ENCODE data around the gene CRHR2.
A peak's percentile ranks its signal among the peaks of the same experiment; 100 is the strongest.

CRHR2 gene

DNA sequence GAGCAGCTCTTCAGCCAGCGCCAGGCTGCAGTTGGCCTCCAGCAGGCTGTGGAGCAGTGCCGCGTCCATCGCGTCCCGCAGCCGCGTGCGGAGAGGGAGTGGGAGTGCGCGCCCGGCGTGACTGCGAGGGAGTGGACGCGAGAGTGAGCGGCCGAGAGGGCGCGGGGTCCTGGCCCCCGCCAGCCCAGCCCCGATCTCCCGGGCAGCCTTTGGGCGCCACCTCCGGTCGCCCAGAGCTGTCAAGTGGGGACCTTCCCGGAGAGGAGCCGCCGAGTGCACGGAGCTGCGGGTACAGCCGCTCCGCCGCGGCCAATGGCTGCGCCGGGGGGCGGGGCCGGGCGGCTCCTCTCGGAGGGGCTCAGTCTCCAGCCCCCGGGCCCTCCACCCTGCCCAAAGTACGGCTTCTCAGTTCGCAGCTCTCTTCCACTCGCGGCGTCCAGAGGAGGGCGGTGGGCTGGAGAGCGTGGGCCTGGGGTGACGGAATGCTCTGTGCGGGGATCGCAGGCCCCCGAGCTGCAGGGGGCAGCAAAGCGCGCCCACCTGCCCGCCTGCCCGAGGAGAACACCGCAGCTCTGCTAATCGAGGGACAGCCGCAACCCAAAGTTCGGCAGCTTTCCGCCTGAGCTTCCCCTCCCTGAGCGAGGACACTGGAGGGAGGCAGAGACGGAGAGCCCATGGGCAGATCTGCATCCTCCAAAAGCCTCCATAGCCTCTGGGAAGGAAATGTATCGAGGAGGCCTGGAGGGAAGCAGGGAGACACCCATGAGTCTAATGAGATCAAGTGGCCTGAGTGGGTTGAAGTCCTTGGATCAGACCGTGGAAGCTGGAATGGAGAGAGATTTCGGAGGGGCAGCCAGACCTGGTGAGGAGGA, at the start of gene CRHR2:
TSS of gene CRHR2 (minus strand) at position 245 of the 872 bp plus-strand sequence. CDS start at position 69, 176 bp downstream.
- no peak for DNase-seq (ENCODE audit: low read depth in 2 of 2)
- H3K4me3 ChIP-seq (replicated peaks in 1 of 2; ENCODE audit: low read depth in 2 of 2, low read length in 2 of 2), result no peak within 1 kb of the TSS
- TF ChIP-seq, protein P1, sequence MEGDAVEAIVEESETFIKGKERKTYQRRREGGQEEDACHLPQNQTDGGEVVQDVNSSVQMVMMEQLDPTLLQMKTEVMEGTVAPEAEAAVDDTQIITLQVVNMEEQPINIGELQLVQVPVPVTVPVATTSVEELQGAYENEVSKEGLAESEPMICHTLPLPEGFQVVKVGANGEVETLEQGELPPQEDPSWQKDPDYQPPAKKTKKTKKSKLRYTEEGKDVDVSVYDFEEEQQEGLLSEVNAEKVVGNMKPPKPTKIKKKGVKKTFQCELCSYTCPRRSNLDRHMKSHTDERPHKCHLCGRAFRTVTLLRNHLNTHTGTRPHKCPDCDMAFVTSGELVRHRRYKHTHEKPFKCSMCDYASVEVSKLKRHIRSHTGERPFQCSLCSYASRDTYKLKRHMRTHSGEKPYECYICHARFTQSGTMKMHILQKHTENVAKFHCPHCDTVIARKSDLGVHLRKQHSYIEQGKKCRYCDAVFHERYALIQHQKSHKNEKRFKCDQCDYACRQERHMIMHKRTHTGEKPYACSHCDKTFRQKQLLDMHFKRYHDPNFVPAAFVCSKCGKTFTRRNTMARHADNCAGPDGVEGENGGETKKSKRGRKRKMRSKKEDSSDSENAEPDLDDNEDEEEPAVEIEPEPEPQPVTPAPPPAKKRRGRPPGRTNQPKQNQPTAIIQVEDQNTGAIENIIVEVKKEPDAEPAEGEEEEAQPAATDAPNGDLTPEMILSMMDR (IDR thresholded peaks at IDR 0.05; ENCODE audit: low read depth, low read length), result peak; percentile 8

DNA sequence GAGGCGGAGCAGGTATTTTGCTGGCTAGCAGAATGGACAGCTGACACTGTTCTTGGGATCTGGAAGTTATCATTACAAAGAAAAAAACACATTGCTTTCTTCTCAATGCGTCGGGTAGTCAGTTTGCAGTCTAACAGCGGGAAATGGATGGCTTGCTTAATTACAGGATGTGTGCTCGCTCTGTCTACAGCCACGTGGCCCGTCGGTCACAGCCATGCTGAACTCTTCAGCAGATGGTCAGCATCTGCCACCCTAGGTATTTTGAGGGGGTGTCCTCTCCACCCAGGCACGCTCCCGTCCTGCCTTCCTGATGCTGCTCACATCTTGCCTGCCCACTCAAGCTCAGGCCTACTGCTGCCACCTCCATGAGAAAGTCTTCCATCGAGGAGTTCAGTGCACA, 49.3 kb upstream of the CRHR2 start:
- DNase-seq (ENCODE audit: low read depth in 2 of 2), result no peak
- TF ChIP-seq, protein P1 (IDR thresholded peaks at IDR 0.05; ENCODE audit: low read depth, low read length), result no peak
- no peak overlapping the region for H3K4me3 ChIP-seq (replicated peaks in 1 of 2; ENCODE audit: low read depth in 2 of 2, low read length in 2 of 2)

DNA sequence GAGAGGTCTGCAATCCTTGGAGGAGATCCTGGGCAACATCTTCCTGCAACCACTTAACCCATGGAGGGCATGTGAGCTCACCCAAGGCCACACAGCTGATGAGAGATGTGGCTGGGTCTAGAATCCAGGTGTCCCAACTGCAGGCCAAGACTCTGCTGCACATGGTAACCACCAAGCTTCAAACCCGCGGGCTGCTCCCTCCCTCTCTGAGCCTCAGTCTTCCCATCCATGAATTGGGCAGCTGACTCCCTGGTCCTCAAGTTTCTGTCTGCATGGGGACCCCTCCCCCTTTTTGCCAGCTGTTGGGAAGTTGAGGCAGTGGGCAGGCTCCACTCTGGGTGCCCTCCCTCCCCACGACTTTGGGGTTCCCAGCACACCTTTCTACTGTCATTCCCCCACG, 48.7 kb upstream of the CRHR2 start:
- TF ChIP-seq, protein P1 (IDR thresholded peaks at IDR 0.05; ENCODE audit: low read depth, low read length), result no peak
- DNase-seq (ENCODE audit: low read depth in 2 of 2), result no peak
- H3K4me3 ChIP-seq (replicated peaks in 1 of 2; ENCODE audit: low read depth in 2 of 2, low read length in 2 of 2), result no peak overlapping the region

DNA sequence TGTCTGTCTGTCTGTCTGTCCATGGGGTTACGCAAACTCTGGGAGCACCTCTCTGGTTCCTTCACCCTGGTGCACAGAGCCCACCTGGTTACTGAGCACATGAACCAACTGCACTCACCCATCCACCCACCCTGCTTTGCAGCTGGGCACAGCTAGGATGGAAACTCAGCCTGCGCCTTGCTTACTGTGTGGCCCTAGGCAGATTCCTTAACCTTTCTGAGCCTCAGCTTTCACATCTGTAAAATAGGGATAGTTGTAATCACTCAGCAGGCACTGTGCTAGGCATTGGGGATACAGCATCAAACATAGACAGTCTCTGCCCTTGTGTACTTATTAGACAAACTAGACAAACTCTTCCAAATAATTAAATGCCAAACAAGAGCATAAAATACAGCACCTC, 47.8 kb upstream of the CRHR2 start:
- no peak for DNase-seq (ENCODE audit: low read depth in 2 of 2)
- TF ChIP-seq, protein P1 (IDR thresholded peaks at IDR 0.05; ENCODE audit: low read depth, low read length), result no peak

DNA sequence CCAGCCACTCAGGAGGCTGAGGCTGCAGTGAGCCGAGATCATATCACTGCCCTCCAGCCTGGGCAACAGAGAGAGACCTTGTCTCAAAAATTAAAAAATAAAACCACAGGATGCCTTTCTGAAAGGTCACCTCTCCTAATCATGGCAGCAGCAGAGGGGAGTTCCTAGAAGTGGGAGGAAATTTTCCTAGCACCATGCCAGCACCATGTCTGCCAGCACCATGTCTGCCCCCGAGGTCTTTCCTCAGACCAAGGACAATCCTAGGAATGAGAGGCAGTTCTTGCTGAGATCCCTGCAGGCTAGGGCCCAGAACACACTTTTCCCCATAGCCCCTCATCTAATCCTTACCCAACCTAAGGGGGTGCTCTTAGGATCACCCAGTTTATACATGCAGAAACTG, 47.4 kb upstream of the CRHR2 start:
- TF ChIP-seq, protein P1 (IDR thresholded peaks at IDR 0.05; ENCODE audit: low read depth, low read length), result no peak
- DNase-seq (ENCODE audit: low read depth in 2 of 2), result no peak
- no peak overlapping the region for H3K4me3 ChIP-seq (replicated peaks in 1 of 2; ENCODE audit: low read depth in 2 of 2, low read length in 2 of 2)

More for the DNA sequence above, 47.8 kb upstream of the CRHR2 start:
- H3K4me3 ChIP-seq (replicated peaks in 1 of 2; ENCODE audit: low read depth in 2 of 2, low read length in 2 of 2), result no peak overlapping the region

DNA sequence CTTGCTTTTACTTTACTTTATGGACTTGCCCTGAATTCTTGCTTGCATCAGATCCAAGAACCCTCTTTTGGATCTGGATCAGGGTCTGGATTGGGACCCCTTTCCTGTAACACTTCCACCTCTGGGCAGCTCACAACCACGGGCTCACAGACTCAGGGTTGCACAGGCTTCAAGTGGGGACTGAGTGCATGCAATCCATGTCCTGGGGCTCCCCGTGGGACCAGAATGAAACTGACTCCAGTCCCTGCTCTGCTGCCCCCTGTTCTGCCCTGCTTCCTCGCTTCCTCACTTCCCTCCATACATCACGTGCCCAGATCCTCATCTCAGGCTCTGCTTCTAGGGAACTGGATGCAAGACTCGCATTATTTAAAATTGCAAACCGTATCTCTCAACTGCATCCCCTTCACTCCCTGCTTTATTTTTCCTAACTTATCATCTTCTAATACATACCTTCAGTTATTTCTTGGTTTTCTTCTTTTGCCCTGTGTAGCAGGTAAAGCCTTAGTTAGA, 46.4 kb upstream of the CRHR2 start:
- DNase-seq (ENCODE audit: low read depth in 2 of 2), result no peak
- TF ChIP-seq, protein P1 (IDR thresholded peaks at IDR 0.05; ENCODE audit: low read depth, low read length), result no peak
- no peak overlapping the region for H3K4me3 ChIP-seq (replicated peaks in 1 of 2; ENCODE audit: low read depth in 2 of 2, low read length in 2 of 2)

All from cardiac fibroblast (primary cell).